Measurements from ENCODE around the gene GPC3.

GRCh38 chrX:133523081-133523487 is 462.3 kb downstream of the GPC3 start:
- TF ChIP-seq USF2 (IDR thresholded peaks at IDR 0.05) (no peak), MAX (IDR thresholded peaks at IDR 0.05) (no peak), RCOR1 (IDR thresholded peaks at IDR 0.05; ENCODE audit: low read depth, low read length) (no peak)
